OCI-LY7 (cell line): Measurements from ENCODE around the gene TNNI3K. TPM values are rescaled to one million over a fixed set of nuclear protein-coding genes. Genes with fewer than 3 reads are reported as not detected.

ENCODE experiments used
- BruUV-seq: library from RNA; stranded (reverse); fragments of 400-500 nt; replicated peaks from 2 replicates; lab custom pipeline; 2021; lab: Mats Ljungman, UMichigan
- CTCF ChIA-PET: fragments of 300-600 bp; sonication (Branson Sonifier 250); formaldehyde crosslinking; loops from one replicate; lab custom pipeline; 2022; ENCODE audit warnings: antibody characterized with exemption; ENCODE audit not compliant: unreplicated experiment; lab: Charles Lee
- POLR2A ChIA-PET: fragments of 300-600 bp; sonication (Branson Sonifier 250); formaldehyde crosslinking; loops from one replicate; lab custom pipeline; 2022; ENCODE audit warnings: antibody characterized with exemption; lab: Charles Lee
- DNase-seq: peaks from one replicate; pipeline ENCODE4 v3.0.0-alpha.2; 2015; ENCODE audit warnings: low spot score
- H2AFZ ChIP-seq: fragments of 200-600 bp; sonication (generic), shearing (Covaris generic); 2 replicates; pipeline ENCODE4 v1.6.1; 2014; ENCODE audit warnings: mild to moderate bottlenecking, antibody characterized with exemption, low read length, moderate library complexity
- H3K27ac ChIP-seq: fragments of 200-600 bp; sonication (generic); 2 replicates; pipeline ENCODE4 v1.5.1; 2014; ENCODE audit warnings: mixed run types, low read depth, mild to moderate bottlenecking, moderate library complexity, low read length, inconsistent platforms; ENCODE audit not compliant: poor library complexity, severe bottlenecking
- H3K36me3 ChIP-seq: fragments of 200-600 bp; sonication (generic); 2 replicates; pipeline ENCODE4 v1.6.1; 2014; ENCODE audit warnings: mild to moderate bottlenecking, antibody characterized with exemption, low read length, moderate library complexity, mixed read lengths; ENCODE audit not compliant: insufficient read depth
- H3K4me1 ChIP-seq: fragments of 200-600 bp; sonication (generic); 2 replicates; pipeline ENCODE4 v1.5.1; 2014; ENCODE audit warnings: mild to moderate bottlenecking, low read length; ENCODE audit not compliant: insufficient read depth, poor library complexity, severe bottlenecking
- H3K4me2 ChIP-seq: fragments of 200-600 bp; sonication (generic); 2 replicates; pipeline ENCODE4 v1.6.1; 2014; ENCODE audit warnings: mild to moderate bottlenecking, low read length
- H3K4me3 ChIP-seq: fragments of 200-600 bp; sonication (generic); 2 replicates; pipeline ENCODE4 v1.5.1; 2014; ENCODE audit warnings: mild to moderate bottlenecking, low read depth, low read length; ENCODE audit not compliant: poor library complexity, severe bottlenecking
- H3K79me2 ChIP-seq: fragments of 200-600 bp; sonication (generic); 2 replicates; pipeline ENCODE4 v1.6.1; 2016; ENCODE audit warnings: low read depth, mild to moderate bottlenecking, low read length, moderate library complexity, mixed read lengths; ENCODE audit not compliant: insufficient read depth
- H3K9me2 ChIP-seq: fragments of 200-600 bp; sonication (generic); 2 replicates; pipeline ENCODE4 v1.6.1; 2016; ENCODE audit warnings: mild to moderate bottlenecking, low read length, mixed read lengths; ENCODE audit not compliant: insufficient read depth
- H3K9me3 ChIP-seq: fragments of 200-600 bp; sonication (generic); 2 replicates; pipeline ENCODE4 v1.6.1; 2014; ENCODE audit warnings: mild to moderate bottlenecking, mixed run types, low read length, mixed read lengths
- H4K20me1 ChIP-seq: fragments of 200-600 bp; sonication (generic); 2 replicates; pipeline ENCODE4 v1.6.1; 2014; ENCODE audit warnings: mild to moderate bottlenecking, antibody characterized with exemption, low read length, moderate library complexity, mixed read lengths; ENCODE audit not compliant: insufficient read depth
- CTCF ChIP-seq: fragments of 200-600 bp; sonication (generic); conservative IDR thresholded peaks from 2 replicates; pipeline ENCODE4 v1.5.1; 2014; ENCODE audit warnings: mild to moderate bottlenecking, antibody characterized with exemption, low read length, moderate library complexity, mixed read lengths
- EZH2phosphoT487 ChIP-seq: fragments of 200-600 bp; sonication (generic); IDR thresholded peaks from 2 replicates; pipeline ENCODE4 v1.6.1; 2018; ENCODE audit warnings: low read depth, borderline replicate concordance, mild to moderate bottlenecking, mixed run types, antibody characterized with exemption, low read length, moderate library complexity, mixed read lengths
- intact Hi-C: fragments of 100-400 bp; cut with micrococcal nuclease; formaldehyde crosslinking; loops from one replicate; pipeline ENCODE4 v1.10.0; 2022; ENCODE audit not compliant: unreplicated experiment
- total RNA-seq, 2 experiments: library from RNA; depleted of rRNA in 1 of 2; stranded (reverse); fragments of >200 nt in 1 of 2; shearing (Covaris generic) in 1 of 2; gene quantifications; 2 replicates each; pipeline ENCODE4 v1.2.3, GENCODE V29; 2014 to 2022

TNNI3K gene
- total RNA-seq, 2 experiments from 2014 or later = not detected

GRCh38 chr1:74357756-74358155 lies 122.6 kb downstream of the TNNI3K start:
- no peaks in the 10 kb centered on the region for H3K9me2 ChIP-seq
- no peak overlapping the region for H3K4me3 ChIP-seq
- no peaks in the 10 kb centered on the region for H3K36me3 ChIP-seq
- H3K27ac ChIP-seq = no peak overlapping the region
- no peak overlapping the region for H2AFZ ChIP-seq
- DNase-seq = no peak
- no TSS peak for BruUV-seq
- H3K79me2 ChIP-seq = no peaks in the 10 kb centered on the region
- H4K20me1 ChIP-seq = no peaks in the 10 kb centered on the region
- intact Hi-C loops = no loop called here
- no peaks in the 10 kb centered on the region for H3K4me1 ChIP-seq
- H3K4me2 ChIP-seq = no peak overlapping the region
- no peaks in the 10 kb centered on the region for H3K9me3 ChIP-seq
- ChIA-PET POLR2A (no interaction called here), CTCF (no interaction called here)
- no peak for TF ChIP-seq EZH2phosphoT487
- no peak for TF ChIP-seq CTCF

GRCh38 chr1:74362691-74363090 lies 127.5 kb downstream of the TNNI3K start:
- POLR2A ChIA-PET = no interaction called here
- H3K36me3 ChIP-seq = no peaks in the 10 kb centered on the region
- BruUV-seq = no TSS peak

More at GRCh38 chr1:74362691-74363090, 127.5 kb downstream of the TNNI3K start:
- Histone ChIP-seq H3K79me2 (no peaks in the 10 kb centered on the region), H3K9me3 (no peaks in the 10 kb centered on the region), H3K9me2 (no peaks in the 10 kb centered on the region), H2AFZ (no peak overlapping the region), H3K4me3 (no peak overlapping the region), H4K20me1 (no peaks in the 10 kb centered on the region), H3K27ac (no peak overlapping the region), H3K4me2 (no peak overlapping the region), H3K4me1 (no peaks in the 10 kb centered on the region)
- intact Hi-C loops = no loop called here
- no peak for DNase-seq
- CTCF ChIA-PET = interaction anchor here (0.6 kb wide), 1 partner anchor 120 kb away, joined by 3 read pairs; no protein-coding TSS in a partner anchor
- TF ChIP-seq EZH2phosphoT487 (no peak), CTCF (no peak)
